COLO668 (cell line): ENCODE data around the gene PRMT7.

ENCODE experiments used
- DNase-seq: peaks from one replicate; lab custom pipeline; 2025; ENCODE audit not compliant: unreplicated experiment; lab: John Stamatoyannopoulos, UW

Gene PRMT7

GRCh38 chr16:68300734-68301459 lies 9.9 kb upstream of the PRMT7 start:
- no peak for DNase-seq

- DNase-seq = no peak
Observed at GRCh38 chr16:68306633-68307032, 4.2 kb upstream of the PRMT7 start.

- no peak for DNase-seq
Observed at GRCh38 chr16:68309799-68310198, 1.0 kb upstream of the PRMT7 start.

- no peak for DNase-seq
Observed at GRCh38 chr16:68310437-68310773, 414 bp upstream of the PRMT7 start.

GRCh38 chr16:68313116-68313515 lies 2.3 kb downstream of the PRMT7 start:
- DNase-seq = no peak

GRCh38 chr16:68319185-68319908 lies 8.5 kb downstream of the PRMT7 start:
- DNase-seq = no peak

GRCh38 chr16:68324336-68324735 lies 13.5 kb downstream of the PRMT7 start:
- no peak for DNase-seq

GRCh38 chr16:68324780-68325357 lies 14.1 kb downstream of the PRMT7 start:
- DNase-seq = no peak

- peak; percentile 80 for DNase-seq
Observed at GRCh38 chr16:68328151-68328859, 17.5 kb downstream of the PRMT7 start.

GRCh38 chr16:68328860-68329390 lies 18.1 kb downstream of the PRMT7 start:
- DNase-seq = no peak

- DNase-seq = no peak
Observed at GRCh38 chr16:68331879-68332410, 21.1 kb downstream of the PRMT7 start.

GRCh38 chr16:68332411-68333121 lies 21.7 kb downstream of the PRMT7 start:
- DNase-seq = no peak

GRCh38 chr16:68335175-68335574 lies 24.4 kb downstream of the PRMT7 start:
- DNase-seq = no peak

GRCh38 chr16:68338326-68339119 lies 27.7 kb downstream of the PRMT7 start:
- DNase-seq = no peak

GRCh38 chr16:68339214-68339613 lies 28.4 kb downstream of the PRMT7 start:
- DNase-seq = no peak

GRCh38 chr16:68342620-68343019 lies 31.8 kb downstream of the PRMT7 start:
- DNase-seq = no peak

- no peak for DNase-seq
Observed at GRCh38 chr16:68343137-68343536, 32.3 kb downstream of the PRMT7 start.

GRCh38 chr16:68344252-68344651 lies 33.4 kb downstream of the PRMT7 start:
- no peak for DNase-seq

GRCh38 chr16:68345351-68345810 lies 34.6 kb downstream of the PRMT7 start:
- no peak for DNase-seq
